ENCODE data around the gene ATP2C2. TPM values are rescaled to one million over a fixed set of nuclear protein-coding genes. Genes with fewer than 3 reads are reported as not detected.
"Not testable (repeated sequence)": the region's sequence is repeated elsewhere in the genome, so short reads cannot be mapped to it uniquely, and the experiment has no call there.

Gene ATP2C2
- total RNA-seq, 1 donor from 2014 or later = not detected

- H3K4me3 Mint-ChIP-seq (ENCODE audit: low read depth) = no peak overlapping the region
- no peaks in the 10 kb centered on the region for H3K36me3 Mint-ChIP-seq (ENCODE audit: low read depth)
- no peaks in the 10 kb centered on the region for H3K4me1 Mint-ChIP-seq (ENCODE audit: low read depth)
- no peaks in the 10 kb centered on the region for H3K9me3 Mint-ChIP-seq
- H3K27ac Mint-ChIP-seq = no peak overlapping the region
- intact Hi-C loops (cut with micrococcal nuclease) = no loop called here
- H3K27me3 Mint-ChIP-seq (ENCODE audit: low read depth) = peaks cover 7% of the 10 kb centered on the region
- no peak for DNase-seq (ENCODE audit: low spot score)
These were observed 28.2 kb downstream of the ATP2C2 start for GRCh38 chr16:84396537-84397008.

- Mint-ChIP-seq H3K36me3 (ENCODE audit: low read depth) (no peaks in the 10 kb centered on the region), H3K4me3 (ENCODE audit: low read depth) (no peak overlapping the region), H3K27me3 (ENCODE audit: low read depth) (peaks cover 12% of the 10 kb centered on the region), H3K27ac (no peak overlapping the region), H3K9me3 (no peaks in the 10 kb centered on the region), H3K4me1 (ENCODE audit: low read depth) (no peaks in the 10 kb centered on the region)
- DNase-seq (ENCODE audit: low spot score) = no peak
- intact Hi-C loops (cut with micrococcal nuclease) = no loop called here
These were observed 28.8 kb downstream of the ATP2C2 start for GRCh38 chr16:84397090-84397489.

- H3K36me3 Mint-ChIP-seq (ENCODE audit: low read depth) = no peaks in the 10 kb centered on the region
- DNase-seq (ENCODE audit: low spot score) = no peak
- intact Hi-C loops (cut with micrococcal nuclease) = no loop called here
These were observed 30.4 kb downstream of the ATP2C2 start for GRCh38 chr16:84398701-84399100.

GRCh38 chr16:84399912-84400311, 31.6 kb downstream of the ATP2C2 start:
- DNase-seq (ENCODE audit: low spot score); H3K4me3 Mint-ChIP-seq (ENCODE audit: low read depth); H3K27ac Mint-ChIP-seq; H3K9me3 Mint-ChIP-seq; H3K36me3 Mint-ChIP-seq (ENCODE audit: low read depth); H3K4me1 Mint-ChIP-seq (ENCODE audit: low read depth); intact Hi-C loops (cut with micrococcal nuclease): not testable (repeated sequence)
- peaks cover 23% of the 10 kb centered on the region for H3K27me3 Mint-ChIP-seq (ENCODE audit: low read depth)

More at GRCh38 chr16:84398701-84399100, 30.4 kb downstream of the ATP2C2 start:
- Mint-ChIP-seq H3K4me3 (ENCODE audit: low read depth) (no peak overlapping the region), H3K27me3 (ENCODE audit: low read depth) (peaks cover 20% of the 10 kb centered on the region), H3K4me1 (ENCODE audit: low read depth) (no peaks in the 10 kb centered on the region), H3K9me3 (no peaks in the 10 kb centered on the region), H3K27ac (no peak overlapping the region)

- H3K4me3 Mint-ChIP-seq (ENCODE audit: low read depth); H3K9me3 Mint-ChIP-seq; intact Hi-C loops (cut with micrococcal nuclease); DNase-seq (ENCODE audit: low spot score); H3K36me3 Mint-ChIP-seq (ENCODE audit: low read depth); H3K4me1 Mint-ChIP-seq (ENCODE audit: low read depth); H3K27ac Mint-ChIP-seq: not testable (repeated sequence)
- peaks cover 28% of the 10 kb centered on the region for H3K27me3 Mint-ChIP-seq (ENCODE audit: low read depth)
These were observed 35.1 kb downstream of the ATP2C2 start for GRCh38 chr16:84403435-84403834.

GRCh38 chr16:84404324-84404723, 36.0 kb downstream of the ATP2C2 start:
- DNase-seq (ENCODE audit: low spot score) = no peak
- no peak overlapping the region for H3K27ac Mint-ChIP-seq
- intact Hi-C loops (cut with micrococcal nuclease) = no loop called here
- no peaks in the 10 kb centered on the region for H3K9me3 Mint-ChIP-seq
- H3K4me3 Mint-ChIP-seq (ENCODE audit: low read depth) = no peak overlapping the region
- peaks cover 28% of the 10 kb centered on the region for H3K27me3 Mint-ChIP-seq (ENCODE audit: low read depth)
- H3K4me1 Mint-ChIP-seq (ENCODE audit: low read depth) = peaks cover 2% of the 10 kb centered on the region
- no peaks in the 10 kb centered on the region for H3K36me3 Mint-ChIP-seq (ENCODE audit: low read depth)

GRCh38 chr16:84404936-84405639, 36.8 kb downstream of the ATP2C2 start:
- H3K36me3 Mint-ChIP-seq (ENCODE audit: low read depth) = no peaks in the 10 kb centered on the region
- H3K27me3 Mint-ChIP-seq (ENCODE audit: low read depth) = peaks cover 27% of the 10 kb centered on the region

GRCh38 chr16:84406006-84406963, 37.9 kb downstream of the ATP2C2 start:
- no peak for DNase-seq (ENCODE audit: low spot score)
- peaks cover 22% of the 10 kb centered on the region for H3K27me3 Mint-ChIP-seq (ENCODE audit: low read depth)
- intact Hi-C loops (cut with micrococcal nuclease) = no loop called here
- no peak overlapping the region for H3K4me3 Mint-ChIP-seq (ENCODE audit: low read depth)
- no peaks in the 10 kb centered on the region for H3K9me3 Mint-ChIP-seq
- peaks cover 2% of the 10 kb centered on the region for H3K4me1 Mint-ChIP-seq (ENCODE audit: low read depth)
- H3K36me3 Mint-ChIP-seq (ENCODE audit: low read depth) = no peaks in the 10 kb centered on the region
- no peak overlapping the region for H3K27ac Mint-ChIP-seq

More at GRCh38 chr16:84404936-84405639, 36.8 kb downstream of the ATP2C2 start:
- intact Hi-C loops (cut with micrococcal nuclease) = no loop called here
- Mint-ChIP-seq H3K4me1 (ENCODE audit: low read depth) (peaks cover 2% of the 10 kb centered on the region), H3K27ac (no peak overlapping the region), H3K4me3 (ENCODE audit: low read depth) (no peak overlapping the region), H3K9me3 (no peaks in the 10 kb centered on the region)
- DNase-seq (ENCODE audit: low spot score) = no peak

- H3K36me3 Mint-ChIP-seq (ENCODE audit: low read depth) = no peaks in the 10 kb centered on the region
- no peak overlapping the region for H3K4me3 Mint-ChIP-seq (ENCODE audit: low read depth)
- H3K9me3 Mint-ChIP-seq = no peaks in the 10 kb centered on the region
- peaks cover 12% of the 10 kb centered on the region for H3K27me3 Mint-ChIP-seq (ENCODE audit: low read depth)
- no peak for DNase-seq (ENCODE audit: low spot score)
- H3K4me1 Mint-ChIP-seq (ENCODE audit: low read depth) = peaks cover 2% of the 10 kb centered on the region
- no peak overlapping the region for H3K27ac Mint-ChIP-seq
- intact Hi-C loops (cut with micrococcal nuclease) = no loop called here
These were observed 39.4 kb downstream of the ATP2C2 start for GRCh38 chr16:84407588-84408313.

GRCh38 chr16:84408314-84408690, 40.0 kb downstream of the ATP2C2 start:
- H3K36me3 Mint-ChIP-seq (ENCODE audit: low read depth) = no peaks in the 10 kb centered on the region
- H3K9me3 Mint-ChIP-seq = no peaks in the 10 kb centered on the region
- no peak overlapping the region for H3K4me3 Mint-ChIP-seq (ENCODE audit: low read depth)
- peaks cover 2% of the 10 kb centered on the region for H3K4me1 Mint-ChIP-seq (ENCODE audit: low read depth)
- no peak overlapping the region for H3K27ac Mint-ChIP-seq
- intact Hi-C loops (cut with micrococcal nuclease) = no loop called here
- peaks cover 8% of the 10 kb centered on the region for H3K27me3 Mint-ChIP-seq (ENCODE audit: low read depth)
- DNase-seq (ENCODE audit: low spot score) = no peak

GRCh38 chr16:84408856-84409255, 40.5 kb downstream of the ATP2C2 start:
- no peak overlapping the region for H3K4me3 Mint-ChIP-seq (ENCODE audit: low read depth)
- intact Hi-C loops (cut with micrococcal nuclease) = no loop called here
- no peaks in the 10 kb centered on the region for H3K9me3 Mint-ChIP-seq
- peaks cover 2% of the 10 kb centered on the region for H3K4me1 Mint-ChIP-seq (ENCODE audit: low read depth)
- DNase-seq (ENCODE audit: low spot score) = no peak
- no peaks in the 10 kb centered on the region for H3K36me3 Mint-ChIP-seq (ENCODE audit: low read depth)
- H3K27ac Mint-ChIP-seq = no peak overlapping the region
- H3K27me3 Mint-ChIP-seq (ENCODE audit: low read depth) = peaks cover 8% of the 10 kb centered on the region

GRCh38 chr16:84410361-84411138, 42.2 kb downstream of the ATP2C2 start:
- Mint-ChIP-seq H3K36me3 (ENCODE audit: low read depth) (no peaks in the 10 kb centered on the region), H3K27me3 (ENCODE audit: low read depth) (peaks cover 7% of the 10 kb centered on the region), H3K9me3 (no peaks in the 10 kb centered on the region), H3K27ac (no peak overlapping the region), H3K4me1 (ENCODE audit: low read depth) (peaks cover 2% of the 10 kb centered on the region), H3K4me3 (ENCODE audit: low read depth) (no peak overlapping the region)
- intact Hi-C loops (cut with micrococcal nuclease) = no loop called here
- DNase-seq (ENCODE audit: low spot score) = no peak
